GM06990 (cell line): ENCODE data around the gene CADPS2.

ENCODE experiments used
- DNase-seq: peaks from one replicate; pipeline ENCODE4 v3.0.0-alpha.2; 2011; ENCODE audit not compliant: insufficient read length; ENCODE audit errors: extremely low read depth
- H3K27me3 ChIP-seq: replicated peaks from 2 replicates; pipeline ENCODE4 v1.6.0; 2011; ENCODE audit warnings: low read length; ENCODE audit not compliant: control insufficient read depth, insufficient read depth
- H3K36me3 ChIP-seq: 2 replicates; pipeline ENCODE4 v1.5.1; 2011; ENCODE audit warnings: low read length; ENCODE audit not compliant: control insufficient read depth, insufficient read depth
- H3K4me3 ChIP-seq: replicated peaks from 2 replicates; pipeline ENCODE4 v1.5.1; 2011; ENCODE audit warnings: low read depth, mild to moderate bottlenecking, control low read depth, low read length
- CTCF ChIP-seq: IDR thresholded peaks from 2 replicates; pipeline ENCODE4 v1.5.1; 2011; ENCODE audit warnings: low read length, control low read depth, mild to moderate bottlenecking, inconsistent platforms; ENCODE audit not compliant: insufficient read depth, poor library complexity, severe bottlenecking

CADPS2 gene

GRCh38 chr7:122802301-122802751 lies 83.9 kb downstream of the CADPS2 start:
- H3K27me3 ChIP-seq, result no peaks in the 10 kb centered on the region
- no peak overlapping the region for H3K4me3 ChIP-seq
- TF ChIP-seq CTCF, result no peak
- DNase-seq, result no peak
- H3K36me3 ChIP-seq, result no peaks in the 10 kb centered on the region

- Histone ChIP-seq H3K4me3 (no peak overlapping the region), H3K27me3 (no peaks in the 10 kb centered on the region), H3K36me3 (no peaks in the 10 kb centered on the region)
- TF ChIP-seq CTCF, result no peak
- no peak for DNase-seq
Observed at GRCh38 chr7:122791959-122792545, 94.2 kb downstream of the CADPS2 start.

- TF ChIP-seq CTCF, result no peak
- H3K36me3 ChIP-seq, result no peaks in the 10 kb centered on the region
- DNase-seq, result no peak
- H3K4me3 ChIP-seq, result no peak overlapping the region
- H3K27me3 ChIP-seq, result no peaks in the 10 kb centered on the region
Observed at GRCh38 chr7:122790591-122790990, 95.7 kb downstream of the CADPS2 start.

GRCh38 chr7:122790132-122790531 lies 96.1 kb downstream of the CADPS2 start:
- no peak for DNase-seq
- TF ChIP-seq CTCF, result no peak

GRCh38 chr7:122789156-122789555 lies 97.1 kb downstream of the CADPS2 start:
- no peak overlapping the region for H3K4me3 ChIP-seq
- no peak for DNase-seq
- no peaks in the 10 kb centered on the region for H3K36me3 ChIP-seq
- no peaks in the 10 kb centered on the region for H3K27me3 ChIP-seq
- TF ChIP-seq CTCF, result no peak

More at GRCh38 chr7:122790132-122790531, 96.1 kb downstream of the CADPS2 start:
- no peak overlapping the region for H3K4me3 ChIP-seq
- H3K36me3 ChIP-seq, result no peaks in the 10 kb centered on the region
- no peaks in the 10 kb centered on the region for H3K27me3 ChIP-seq
